Activated naive CD4-positive, alpha-beta T cell treated with anti-CD3 and anti-CD28 coated beads for 36 hours (primary cell): ENCODE data around the gene TBC1D22B. TPM values are rescaled to one million over a fixed set of nuclear protein-coding genes. Genes with fewer than 3 reads are reported as not detected.

Source experiments
- CTCF ChIA-PET: fragments of 350-600 bp; sonication (Branson Sonifier 250); formaldehyde crosslinking; loops from one replicate; lab custom pipeline; 2021; ENCODE audit warnings: antibody characterized with exemption; lab: Charles Lee
- DNase-seq: peaks from one replicate; pipeline ENCODE4 v3.0.0-alpha.2; 2020
- H3K27ac Mint-ChIP-seq: one replicate; pipeline ENCODE4 v1.8.0; 2021; ENCODE audit warnings: mild to moderate bottlenecking, mixed read lengths
- H3K27me3 Mint-ChIP-seq: one replicate; pipeline ENCODE4 v1.8.0; 2021; ENCODE audit warnings: low read depth, mixed read lengths
- H3K36me3 Mint-ChIP-seq: one replicate; pipeline ENCODE4 v1.8.0; 2021; ENCODE audit warnings: low read depth, mixed read lengths
- H3K4me1 Mint-ChIP-seq: one replicate; pipeline ENCODE4 v1.8.0; 2021; ENCODE audit warnings: low read depth, mixed read lengths
- H3K4me3 Mint-ChIP-seq: one replicate; pipeline ENCODE4 v1.8.0; 2021; ENCODE audit warnings: mild to moderate bottlenecking, moderate library complexity, mixed read lengths
- H3K9me3 Mint-ChIP-seq: one replicate; pipeline ENCODE4 v1.8.0; 2021; ENCODE audit warnings: mixed read lengths
- intact Hi-C: fragments of 100-400 bp; cut with micrococcal nuclease; formaldehyde crosslinking; loops from one replicate; pipeline ENCODE4 v1.15.1; 2023
- total RNA-seq, 2 experiments: library from RNA; stranded (reverse); gene quantifications; one replicate each; pipeline ENCODE4 v1.2.3, GENCODE V29; 2021

The TBC1D22B gene
- total RNA-seq, 2 experiments from 2014 or later, result 13.4 to 15.1 TPM

DNA sequence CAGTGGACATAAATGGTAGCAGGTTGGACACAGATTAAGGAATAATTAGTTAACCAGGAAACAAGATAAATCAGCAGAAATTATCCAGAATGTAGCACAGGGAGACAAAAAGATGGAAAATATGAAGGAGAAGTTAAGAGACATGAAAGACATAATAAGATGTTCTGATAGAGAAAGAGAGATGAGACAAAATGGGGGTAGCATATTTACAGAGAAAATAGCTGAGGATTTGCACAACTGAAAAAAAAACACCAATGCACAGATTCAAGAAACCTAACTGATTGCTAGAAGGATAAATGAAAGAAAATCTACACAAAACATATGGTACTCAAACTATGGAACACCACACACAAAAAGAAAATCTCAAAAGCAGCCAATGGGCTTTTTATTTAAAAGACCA is 34.6 kb upstream of the TBC1D22B start:
- Mint-ChIP-seq H3K36me3 (no peaks in the 10 kb centered on the region), H3K9me3 (no peaks in the 10 kb centered on the region), H3K4me1 (peaks cover 24% of the 10 kb centered on the region), H3K27me3 (no peaks in the 10 kb centered on the region), H3K27ac (peak overlapping the region; percentile 26), H3K4me3 (peak overlapping the region; percentile 56)
- intact Hi-C loops, result loop anchor here (1.0 kb wide), 3 partner anchors 17 to 92 kb away; partner anchors contain the start of gene TBC1D22B
- CTCF ChIA-PET, result interaction anchor here (0.6 to 5.3 kb wide), 3 partner anchors 10 to 204 kb away, joined by 3 to 35 read pairs (median 3); no protein-coding TSS in a partner anchor
- no peak for DNase-seq

DNA sequence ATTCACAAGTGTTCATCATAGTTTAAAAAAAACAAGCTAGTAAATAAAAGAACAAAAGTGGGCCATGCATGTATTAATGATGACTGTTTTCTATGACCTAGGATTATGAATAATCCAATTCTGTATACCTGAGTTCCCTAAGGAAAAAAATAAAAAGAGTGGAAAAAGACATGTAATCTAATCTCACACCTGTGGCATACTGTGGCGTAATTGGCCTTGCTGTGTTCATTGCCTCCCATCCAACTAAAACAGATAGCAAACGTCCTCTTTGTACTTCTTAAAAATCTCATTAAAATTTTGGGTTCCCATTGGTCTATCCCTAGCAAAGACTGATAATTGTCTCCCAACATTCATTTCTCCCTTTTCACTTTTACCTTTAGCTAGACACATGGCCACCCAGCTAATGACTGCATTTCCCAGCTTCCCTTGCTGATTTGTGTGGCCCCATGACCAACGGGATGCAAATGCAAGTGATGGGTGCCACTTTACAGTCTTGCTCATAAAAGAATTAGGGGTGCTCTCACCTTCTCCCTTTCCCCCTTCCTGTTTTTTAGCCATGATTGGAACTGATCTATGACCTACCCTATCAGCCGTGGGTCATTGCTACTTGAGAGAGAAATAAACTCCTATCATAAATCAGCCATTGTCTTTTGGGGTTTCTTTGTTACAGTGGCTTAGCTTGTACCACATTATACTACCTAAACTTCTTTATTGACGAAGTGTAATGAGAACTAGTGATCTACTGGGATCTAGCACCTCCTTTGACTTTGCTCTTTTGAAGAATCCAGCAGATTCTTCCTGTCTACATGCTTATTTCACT is 32.0 kb upstream of the TBC1D22B start:
- Mint-ChIP-seq H3K4me3 (no peak overlapping the region), H3K36me3 (no peaks in the 10 kb centered on the region), H3K27ac (no peak overlapping the region), H3K4me1 (peaks cover 20% of the 10 kb centered on the region), H3K9me3 (no peaks in the 10 kb centered on the region), H3K27me3 (no peaks in the 10 kb centered on the region)
- intact Hi-C loops, result no loop called here
- no peak for DNase-seq
- CTCF ChIA-PET, result interaction anchor here (0.7 to 1.8 kb wide), 4 partner anchors 13 to 208 kb away, joined by 3 to 6 read pairs (median 3); no protein-coding TSS in a partner anchor

DNA sequence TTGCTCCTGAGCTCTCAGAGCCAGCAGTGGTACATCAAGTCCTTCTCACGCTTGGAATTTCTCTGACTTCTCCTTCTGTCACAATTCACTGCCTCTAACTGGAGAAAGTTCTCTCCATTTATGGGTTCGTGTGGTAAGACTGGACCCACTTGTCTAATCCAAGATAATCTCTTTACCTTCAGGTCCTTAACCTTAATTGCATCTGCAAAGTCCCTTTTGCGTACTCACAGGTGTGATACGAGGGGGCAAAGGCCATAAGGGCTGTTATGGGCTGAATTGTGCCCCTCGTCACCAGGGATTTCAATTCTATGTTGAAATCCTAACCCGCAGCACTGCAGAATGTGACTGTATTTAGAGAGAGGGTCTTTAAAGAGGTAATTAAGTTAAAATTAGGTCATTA is 27.5 kb upstream of the TBC1D22B start:
- Mint-ChIP-seq H3K4me3 (no peak overlapping the region), H3K9me3 (no peaks in the 10 kb centered on the region), H3K4me1 (peaks cover 4% of the 10 kb centered on the region), H3K36me3 (no peaks in the 10 kb centered on the region), H3K27ac (no peak overlapping the region), H3K27me3 (no peaks in the 10 kb centered on the region)
- no peak for DNase-seq
- intact Hi-C loops, result no loop called here
- CTCF ChIA-PET, result no interaction called here

GRCh38 chr6:37232430-37233017 is 25.0 kb upstream of the TBC1D22B start:
- no peak overlapping the region for H3K4me3 Mint-ChIP-seq
- no peak for DNase-seq
- H3K27me3 Mint-ChIP-seq, result no peaks in the 10 kb centered on the region
- intact Hi-C loops, result no loop called here
- CTCF ChIA-PET, result no interaction called here
- H3K36me3 Mint-ChIP-seq, result no peaks in the 10 kb centered on the region
- no peak overlapping the region for H3K27ac Mint-ChIP-seq
- no peaks in the 10 kb centered on the region for H3K9me3 Mint-ChIP-seq
- peaks cover 8% of the 10 kb centered on the region for H3K4me1 Mint-ChIP-seq

- H3K27ac Mint-ChIP-seq, result no peak overlapping the region
- no peak overlapping the region for H3K4me3 Mint-ChIP-seq
- DNase-seq, result no peak
- H3K27me3 Mint-ChIP-seq, result no peaks in the 10 kb centered on the region
- no peaks in the 10 kb centered on the region for H3K36me3 Mint-ChIP-seq
- H3K4me1 Mint-ChIP-seq, result peaks cover 15% of the 10 kb centered on the region
- CTCF ChIA-PET, result no interaction called here
- intact Hi-C loops, result no loop called here
- H3K9me3 Mint-ChIP-seq, result no peaks in the 10 kb centered on the region
These were observed 24.0 kb upstream of the TBC1D22B start for GRCh38 chr6:37233541-37233940.

GRCh38 chr6:37236921-37237320 is 20.7 kb upstream of the TBC1D22B start:
- CTCF ChIA-PET, result no interaction called here
- intact Hi-C loops, result no loop called here
- Mint-ChIP-seq H3K27ac (no peak overlapping the region), H3K36me3 (no peaks in the 10 kb centered on the region), H3K4me3 (no peak overlapping the region), H3K4me1 (peaks cover 29% of the 10 kb centered on the region), H3K9me3 (no peaks in the 10 kb centered on the region), H3K27me3 (no peaks in the 10 kb centered on the region)
- no peak for DNase-seq

DNA sequence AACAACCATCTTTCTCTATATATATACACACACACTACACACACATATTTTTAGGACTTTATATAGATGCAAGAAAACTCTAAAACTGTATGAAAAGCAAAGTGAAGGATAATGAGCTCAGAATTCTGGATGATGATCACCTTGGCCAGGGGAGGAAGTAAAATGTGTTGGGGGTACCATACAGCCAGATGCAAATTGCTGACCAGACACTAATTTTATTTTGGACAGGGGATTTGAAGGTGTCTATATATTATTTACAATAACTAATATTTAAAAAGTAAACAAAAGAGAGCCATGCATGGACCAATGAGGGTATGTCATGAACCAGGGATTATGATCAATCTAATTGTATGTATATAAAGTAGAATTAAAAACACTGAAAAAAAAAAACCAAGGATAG is 19.8 kb upstream of the TBC1D22B start:
- Mint-ChIP-seq H3K27me3 (no peaks in the 10 kb centered on the region), H3K9me3 (no peaks in the 10 kb centered on the region), H3K27ac (no peak overlapping the region), H3K36me3 (no peaks in the 10 kb centered on the region), H3K4me3 (no peak overlapping the region), H3K4me1 (peaks cover 38% of the 10 kb centered on the region)
- CTCF ChIA-PET, result interaction anchor here (0.9 to 1.1 kb wide), 3 partner anchors 17 to 216 kb away, joined by 3 to 5 read pairs (median 4); no protein-coding TSS in a partner anchor
- DNase-seq, result no peak
- intact Hi-C loops, result no loop called here

DNA sequence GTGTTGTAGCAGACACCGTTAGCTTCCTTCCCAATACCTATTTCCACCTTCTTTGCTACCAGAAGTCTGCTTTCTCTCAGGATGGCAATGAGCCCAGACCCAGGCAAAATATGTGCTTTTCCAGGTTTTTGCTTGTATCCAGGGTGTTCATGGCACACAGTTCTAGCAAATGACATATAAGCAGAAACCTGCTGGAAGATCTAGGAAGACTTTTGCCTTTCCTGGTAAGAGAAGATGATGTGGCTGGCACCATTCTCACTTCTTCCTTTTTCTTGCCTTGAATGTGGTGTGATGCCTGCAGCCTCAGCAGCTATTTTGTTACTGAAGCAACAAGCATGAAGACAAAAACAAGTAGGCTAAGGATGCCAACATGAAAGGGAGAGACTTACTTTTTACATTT is 19.2 kb upstream of the TBC1D22B start:
- Mint-ChIP-seq H3K4me3 (no peak overlapping the region), H3K36me3 (no peaks in the 10 kb centered on the region), H3K27me3 (no peaks in the 10 kb centered on the region), H3K9me3 (no peaks in the 10 kb centered on the region), H3K4me1 (peaks cover 39% of the 10 kb centered on the region), H3K27ac (no peak overlapping the region)
- CTCF ChIA-PET, result interaction anchor here (0.9 to 1.1 kb wide), 3 partner anchors 18 to 217 kb away, joined by 3 to 5 read pairs (median 4); no protein-coding TSS in a partner anchor
- intact Hi-C loops, result no loop called here
- DNase-seq, result no peak

- H3K4me3 Mint-ChIP-seq, result no peak overlapping the region
- H3K27me3 Mint-ChIP-seq, result no peaks in the 10 kb centered on the region
- CTCF ChIA-PET, result interaction anchor here (0.5 to 1.0 kb wide), 4 partner anchors 19 to 68 kb away, joined by 3 read pairs; no protein-coding TSS in a partner anchor
- H3K9me3 Mint-ChIP-seq, result no peaks in the 10 kb centered on the region
- peak overlapping the region; percentile 83 for H3K27ac Mint-ChIP-seq
- H3K36me3 Mint-ChIP-seq, result no peaks in the 10 kb centered on the region
- peaks cover 39% of the 10 kb centered on the region for H3K4me1 Mint-ChIP-seq
- DNase-seq, result no peak
- intact Hi-C loops, result no loop called here
These were observed 18.0 kb upstream of the TBC1D22B start for GRCh38 chr6:37239526-37239925.

DNA sequence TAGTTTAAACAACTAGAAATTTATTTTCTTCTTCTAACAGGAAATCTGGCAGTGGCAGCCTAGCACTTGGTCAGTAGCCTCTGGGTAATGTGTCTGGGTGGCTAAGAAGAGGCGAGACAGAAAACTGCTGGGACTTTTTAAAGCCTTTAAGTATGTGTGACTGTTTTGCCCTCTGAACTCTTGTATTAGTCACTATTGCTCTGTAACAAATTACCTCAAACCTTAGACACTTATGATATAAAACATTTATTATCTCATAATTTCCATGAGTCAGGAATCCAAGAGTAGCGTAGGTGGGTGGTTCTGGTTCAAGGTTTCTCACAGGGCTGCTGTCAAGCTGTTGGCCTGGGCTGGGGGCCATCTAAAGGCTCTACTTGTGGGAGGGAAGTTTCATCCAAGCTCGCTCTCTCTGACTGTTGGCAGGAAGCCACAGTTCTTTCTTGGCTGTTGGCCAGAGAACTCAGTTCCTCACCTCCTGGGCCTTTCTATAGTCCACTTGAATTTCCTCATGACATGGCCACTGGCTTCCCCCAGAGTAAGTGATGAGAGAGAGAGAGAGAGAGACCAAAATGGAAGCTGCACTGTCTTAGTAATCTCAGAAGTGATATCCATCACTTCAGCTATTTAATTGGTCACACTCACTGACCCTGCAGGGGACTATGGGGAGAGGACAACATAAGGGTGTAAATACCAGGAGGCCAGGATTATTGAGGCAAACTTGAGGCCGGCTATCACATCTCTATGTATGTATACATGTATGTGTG is 17.4 kb upstream of the TBC1D22B start:
- Mint-ChIP-seq H3K27ac (peak overlapping the region; percentile 83), H3K4me1 (peaks cover 39% of the 10 kb centered on the region), H3K36me3 (no peaks in the 10 kb centered on the region), H3K4me3 (no peak overlapping the region), H3K9me3 (no peaks in the 10 kb centered on the region), H3K27me3 (no peaks in the 10 kb centered on the region)
- DNase-seq, result peak; percentile 93
- intact Hi-C loops, result loop anchor here (1.0 to 2.0 kb wide), 5 partner anchors 17 to 276 kb away; partner anchors contain the start of gene TBC1D22B
- CTCF ChIA-PET, result interaction anchor here (0.9 to 1.0 kb wide), 2 partner anchors 31 to 69 kb away, joined by 3 read pairs; no protein-coding TSS in a partner anchor

- DNase-seq, result no peak
- Mint-ChIP-seq H3K27me3 (peaks cover 2% of the 10 kb centered on the region), H3K36me3 (no peaks in the 10 kb centered on the region), H3K4me3 (no peak overlapping the region), H3K4me1 (peaks cover 39% of the 10 kb centered on the region), H3K27ac (no peak overlapping the region), H3K9me3 (no peaks in the 10 kb centered on the region)
- CTCF ChIA-PET, result interaction anchor here (0.8 kb wide), 1 partner anchor 32 kb away, joined by 8 read pairs; no protein-coding TSS in a partner anchor
- intact Hi-C loops, result loop anchor here (2.0 kb wide), 1 partner anchor 130 kb away; no protein-coding TSS in a partner anchor
These were observed 16.4 kb upstream of the TBC1D22B start for GRCh38 chr6:37241131-37241530.
